ENCODE results near the gene NAA15. TPM values are rescaled to one million over a fixed set of nuclear protein-coding genes. Genes with fewer than 3 reads are reported as not detected.

The NAA15 gene
- total RNA-seq, 1 experiment from 2014 or later = 80.6 TPM

DNA sequence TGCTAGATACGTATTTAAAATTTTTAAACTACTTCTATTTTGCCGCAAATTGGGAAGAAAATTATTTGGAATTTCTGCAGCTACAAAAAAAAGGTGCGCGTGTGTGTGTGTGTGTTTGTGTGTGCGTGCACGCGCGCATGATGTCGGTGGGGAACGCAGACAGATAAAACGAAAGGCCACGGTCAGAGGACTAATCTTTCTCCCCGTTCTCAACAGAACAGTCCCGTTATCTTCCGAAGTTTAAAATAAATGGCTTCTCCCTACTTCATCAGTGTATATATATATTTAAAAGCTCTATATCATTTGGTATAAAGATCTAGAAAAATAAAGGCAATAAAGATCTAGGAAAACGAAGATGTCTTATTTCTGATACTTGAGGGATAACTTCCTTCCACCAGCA lies 22.8 kb upstream of the NAA15 start:
- POLR2A ChIA-PET = interaction anchor here (1.0 kb wide), 1 partner anchor 22 kb away, joined by 3 read pairs; no protein-coding TSS in a partner anchor
- H3K4me3 Mint-ChIP-seq (ENCODE audit: unreplicated experiment) = no peak overlapping the region
- BruUV-seq (replicated peaks) = no TSS peak

DNA sequence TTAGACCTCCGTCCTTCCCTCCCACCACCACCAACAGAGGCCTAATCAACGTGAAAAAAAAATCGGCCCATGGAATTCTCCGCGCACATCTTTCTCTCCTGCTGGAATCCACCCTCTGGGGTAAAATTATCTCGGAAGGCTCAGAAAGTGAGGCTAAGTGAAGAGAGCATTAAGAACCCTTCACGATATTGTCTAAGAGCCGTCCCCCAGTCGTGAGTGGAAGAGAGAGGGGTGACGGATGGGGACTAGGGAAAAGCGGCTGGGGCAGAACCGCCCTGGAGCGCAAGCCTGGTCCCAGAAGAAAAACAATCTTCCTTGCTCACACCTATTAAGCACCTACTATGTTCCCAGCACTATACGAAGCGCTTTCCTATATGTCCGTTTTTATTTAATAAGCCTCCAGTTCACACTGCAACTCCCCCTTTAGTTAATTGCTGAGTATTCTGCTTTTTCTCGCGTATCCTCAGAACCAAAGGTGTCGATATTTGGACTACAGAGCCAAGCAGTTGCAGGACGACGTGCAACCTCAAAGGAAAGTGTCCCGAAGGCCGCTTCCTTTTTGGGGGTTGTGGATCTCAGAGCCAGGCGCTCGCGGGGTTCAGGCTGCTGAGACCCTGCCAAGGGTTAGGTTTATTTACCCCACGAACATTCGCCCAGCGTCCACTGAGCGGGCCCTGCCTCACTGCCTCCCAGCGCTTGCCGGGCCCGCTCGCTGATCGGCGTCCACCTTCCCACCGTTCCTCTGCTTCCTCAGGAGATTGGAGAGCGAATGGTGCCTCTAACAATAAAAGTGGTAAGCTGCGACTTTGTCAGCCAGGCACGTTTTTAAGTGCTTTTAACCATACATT lies 22.2 kb upstream of the NAA15 start:
- H3K4me1 Mint-ChIP-seq (ENCODE audit: insufficient read depth, unreplicated experiment) = no peaks in the 10 kb centered on the region
- CTCF ChIA-PET = interaction anchor here (0.7 kb wide), 1 partner anchor 24 kb away, joined by 4 read pairs; no protein-coding TSS in a partner anchor
- TF ChIP-seq, protein P1, sequence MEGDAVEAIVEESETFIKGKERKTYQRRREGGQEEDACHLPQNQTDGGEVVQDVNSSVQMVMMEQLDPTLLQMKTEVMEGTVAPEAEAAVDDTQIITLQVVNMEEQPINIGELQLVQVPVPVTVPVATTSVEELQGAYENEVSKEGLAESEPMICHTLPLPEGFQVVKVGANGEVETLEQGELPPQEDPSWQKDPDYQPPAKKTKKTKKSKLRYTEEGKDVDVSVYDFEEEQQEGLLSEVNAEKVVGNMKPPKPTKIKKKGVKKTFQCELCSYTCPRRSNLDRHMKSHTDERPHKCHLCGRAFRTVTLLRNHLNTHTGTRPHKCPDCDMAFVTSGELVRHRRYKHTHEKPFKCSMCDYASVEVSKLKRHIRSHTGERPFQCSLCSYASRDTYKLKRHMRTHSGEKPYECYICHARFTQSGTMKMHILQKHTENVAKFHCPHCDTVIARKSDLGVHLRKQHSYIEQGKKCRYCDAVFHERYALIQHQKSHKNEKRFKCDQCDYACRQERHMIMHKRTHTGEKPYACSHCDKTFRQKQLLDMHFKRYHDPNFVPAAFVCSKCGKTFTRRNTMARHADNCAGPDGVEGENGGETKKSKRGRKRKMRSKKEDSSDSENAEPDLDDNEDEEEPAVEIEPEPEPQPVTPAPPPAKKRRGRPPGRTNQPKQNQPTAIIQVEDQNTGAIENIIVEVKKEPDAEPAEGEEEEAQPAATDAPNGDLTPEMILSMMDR (IDR thresholded peaks at IDR 0.05; ENCODE audit: unreplicated experiment) = no peak
- no peaks in the 10 kb centered on the region for H3K9me3 Mint-ChIP-seq (ENCODE audit: unreplicated experiment)
- BruUV-seq (replicated peaks) = no TSS peak
- POLR2A ChIA-PET = interaction anchor here (0.6 to 1.0 kb wide), 2 partner anchors 21 to 1748 kb away, joined by 3 read pairs; no protein-coding TSS in a partner anchor
- no peaks in the 10 kb centered on the region for H3K36me3 Mint-ChIP-seq (ENCODE audit: insufficient read depth, unreplicated experiment)
- H3K4me3 Mint-ChIP-seq (ENCODE audit: unreplicated experiment) = no peak overlapping the region
- DNase-seq (ENCODE audit: unreplicated experiment) = no peak
- H3K27me3 Mint-ChIP-seq (ENCODE audit: insufficient read depth, unreplicated experiment) = no peaks in the 10 kb centered on the region
- intact Hi-C loops (cut with micrococcal nuclease) = no loop called here
- H3K27ac Mint-ChIP-seq (ENCODE audit: low read depth, unreplicated experiment) = no peak overlapping the region

More for the DNA sequence above, 22.8 kb upstream of the NAA15 start:
- Mint-ChIP-seq H3K4me1 (ENCODE audit: insufficient read depth, unreplicated experiment) (no peaks in the 10 kb centered on the region), H3K27me3 (ENCODE audit: insufficient read depth, unreplicated experiment) (no peaks in the 10 kb centered on the region), H3K9me3 (ENCODE audit: unreplicated experiment) (no peaks in the 10 kb centered on the region), H3K36me3 (ENCODE audit: insufficient read depth, unreplicated experiment) (no peaks in the 10 kb centered on the region), H3K27ac (ENCODE audit: low read depth, unreplicated experiment) (no peak overlapping the region)
- CTCF ChIA-PET = interaction anchor here (0.7 kb wide), 1 partner anchor 23 kb away, joined by 4 read pairs; no protein-coding TSS in a partner anchor
- DNase-seq (ENCODE audit: unreplicated experiment) = no peak
- TF ChIP-seq, protein P1 (IDR thresholded peaks at IDR 0.05; ENCODE audit: unreplicated experiment) = no peak
- intact Hi-C loops (cut with micrococcal nuclease) = no loop called here

DNA sequence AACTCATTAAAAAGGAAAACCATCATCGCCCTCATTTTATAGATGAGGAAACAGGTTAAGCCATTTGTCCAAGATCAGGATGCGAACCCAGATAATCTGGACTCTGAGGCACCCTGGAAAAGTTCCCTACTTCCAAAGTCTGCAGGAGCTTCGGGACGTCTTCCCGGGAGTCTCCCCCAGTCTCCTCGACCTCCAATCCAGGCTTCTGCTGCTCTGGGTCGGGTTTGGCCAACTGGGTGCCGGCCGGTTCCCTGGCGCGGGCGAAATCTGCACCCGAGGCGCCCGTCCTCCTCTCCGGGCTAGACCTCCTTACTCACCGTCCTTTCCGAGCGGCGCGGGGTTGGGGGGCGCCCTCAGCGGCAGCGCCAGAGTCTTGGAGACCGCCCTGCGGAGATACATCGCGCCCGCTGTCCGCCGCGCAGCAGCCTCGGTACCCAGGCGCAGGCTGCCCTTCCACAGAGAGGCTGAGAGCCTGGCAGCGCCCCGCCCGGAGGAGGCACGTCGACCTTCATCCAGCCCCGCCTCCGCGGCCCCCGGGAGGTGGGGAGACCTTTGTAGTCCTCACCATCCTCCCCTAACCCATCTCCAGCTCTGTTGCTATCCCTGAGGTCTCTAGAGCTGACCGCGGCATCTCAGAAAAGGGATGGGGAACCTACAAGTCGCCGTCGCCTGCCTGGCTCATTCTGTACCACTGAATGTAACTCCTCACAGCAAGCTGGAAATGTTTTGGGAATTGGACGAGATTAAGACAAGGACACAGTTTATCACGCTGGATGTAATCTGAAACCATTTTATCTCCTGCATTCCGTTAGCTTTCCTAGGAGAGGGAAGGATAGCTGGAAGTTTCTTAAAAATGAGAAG lies 21.3 kb upstream of the NAA15 start, which contains the start of gene MGARP:
Gene MGARP (minus strand): TSS at position 466 of the 861 bp plus-strand sequence. CDS start 67 bp downstream, at position 399.
- no peak for DNase-seq (ENCODE audit: unreplicated experiment)
- no TSS peak for BruUV-seq (replicated peaks)
- Mint-ChIP-seq H3K4me3 (ENCODE audit: unreplicated experiment) (no peak within 1 kb of the TSS), H3K27ac (ENCODE audit: low read depth, unreplicated experiment) (no peak within 1 kb of the TSS), H3K4me1 (ENCODE audit: insufficient read depth, unreplicated experiment) (no peaks in the 10 kb centered on the region), H3K36me3 (ENCODE audit: insufficient read depth, unreplicated experiment) (no peaks in the 10 kb centered on the region), H3K27me3 (ENCODE audit: insufficient read depth, unreplicated experiment) (no peaks in the 10 kb centered on the region), H3K9me3 (ENCODE audit: unreplicated experiment) (no peaks in the 10 kb centered on the region)
- intact Hi-C loops (cut with micrococcal nuclease) = loop anchor here (5.0 kb wide), 1 partner anchor 103 kb away; the partner anchor contains the start of gene ELF2
- ChIA-PET POLR2A (interaction anchor here (0.6 to 1.0 kb wide), 2 partner anchors 89 to 1749 kb away, joined by 3 read pairs; no protein-coding TSS in a partner anchor), CTCF (interaction anchor here (0.6 kb wide), 2 partner anchors 48 to 353 kb away, joined by 3 to 4 read pairs; no protein-coding TSS in a partner anchor)
- TF ChIP-seq, protein P1 (IDR thresholded peaks at IDR 0.05; ENCODE audit: unreplicated experiment) = no peak
